WTC11 (cell line): ENCODE results near the gene CDH22. TPM values are rescaled to one million over a fixed set of nuclear protein-coding genes. Genes with fewer than 3 reads are reported as not detected.

ENCODE experiments used
- ATAC-seq: fragments of 200-7000 bp; cut with Tn5 transposase; 2 replicates; pipeline ENCODE4 v1.10.0; 2021; ENCODE audit warnings: mild to moderate bottlenecking, moderate library complexity
- CTCF ChIA-PET: fragments of 300-600 bp; sonication (Branson Sonifier 250); formaldehyde crosslinking; loops from one replicate; lab custom pipeline; 2021; ENCODE audit warnings: antibody characterized with exemption; lab: Charles Lee
- POLR2A ChIA-PET: fragments of 350-600 bp; sonication (Branson Sonifier 250); formaldehyde crosslinking; loops from one replicate; lab custom pipeline; 2021; ENCODE audit warnings: antibody characterized with exemption; lab: Charles Lee
- DNase-seq: peaks from one replicate; pipeline ENCODE4 v3.0.0; 2021; ENCODE audit warnings: low spot score
- H3K27ac Mint-ChIP-seq: 2 replicates; pipeline ENCODE4 v1.8.0; 2021; ENCODE audit warnings: mixed read lengths
- H3K27me3 Mint-ChIP-seq: 2 replicates; pipeline ENCODE4 v1.8.0; 2021; ENCODE audit warnings: low read depth, mild to moderate bottlenecking, moderate library complexity, mixed read lengths
- H3K36me3 Mint-ChIP-seq: 2 replicates; pipeline ENCODE4 v1.8.0; 2021; ENCODE audit warnings: mixed read lengths
- H3K4me1 Mint-ChIP-seq: 2 replicates; pipeline ENCODE4 v1.8.0; 2022; ENCODE audit warnings: mixed read lengths
- H3K4me3 Mint-ChIP-seq: 2 replicates; pipeline ENCODE4 v1.8.0; 2021; ENCODE audit warnings: mild to moderate bottlenecking, moderate library complexity, mixed read lengths
- H3K9me3 Mint-ChIP-seq: 2 replicates; pipeline ENCODE4 v1.8.0; 2021; ENCODE audit warnings: mixed read lengths
- CBFB ChIP-seq: sonication (generic); formaldehyde crosslinking; IDR thresholded peaks from 2 replicates; pipeline ENCODE4 v1.8.1; 2022; ENCODE audit warnings: mild to moderate bottlenecking, low read depth, missing genetic modification reagents
- EMX1 ChIP-seq: fragments of 250-450 bp; sonication (Bioruptor Pico); IDR thresholded peaks from 2 replicates; pipeline ENCODE4 v1.8.0; 2021; ENCODE audit warnings: mild to moderate bottlenecking
- ESRRA ChIP-seq: sonication (generic); formaldehyde crosslinking; IDR thresholded peaks from 2 replicates; pipeline ENCODE4 v1.8.1; 2022; ENCODE audit warnings: mild to moderate bottlenecking, missing genetic modification reagents, borderline replicate concordance
- ETV6 ChIP-seq: sonication (generic); formaldehyde crosslinking; IDR thresholded peaks from 2 replicates; pipeline ENCODE4 v1.8.1; 2022; ENCODE audit warnings: mild to moderate bottlenecking, missing genetic modification reagents
- GRHL2 ChIP-seq: fragments of 250-450 bp; sonication (Bioruptor Pico); IDR thresholded peaks from 2 replicates; pipeline ENCODE4 v1.8.0; 2022; ENCODE audit warnings: mild to moderate bottlenecking, moderate library complexity; ENCODE audit not compliant: insufficient replicate concordance, severe bottlenecking
- NFATC4 ChIP-seq: fragments of 250-450 bp; sonication (Bioruptor Pico); IDR thresholded peaks from 2 replicates; pipeline ENCODE4 v1.9.0; 2021; ENCODE audit warnings: mild to moderate bottlenecking
- NFE2L1 ChIP-seq: sonication (generic); formaldehyde crosslinking; IDR thresholded peaks from 2 replicates; pipeline ENCODE4 v1.8.1; 2023; ENCODE audit warnings: missing genetic modification reagents
- NFYB ChIP-seq: sonication (generic); formaldehyde crosslinking; conservative IDR thresholded peaks from 2 replicates; pipeline ENCODE4 v1.8.0; 2022; ENCODE audit warnings: low read depth, missing genetic modification reagents
- NR2C2 ChIP-seq: sonication (generic); formaldehyde crosslinking; IDR thresholded peaks from 2 replicates; pipeline ENCODE4 v1.8.0; 2022; ENCODE audit warnings: mild to moderate bottlenecking, missing genetic modification reagents
- RELA ChIP-seq: sonication (generic); formaldehyde crosslinking; IDR thresholded peaks from 2 replicates; pipeline ENCODE4 v1.8.1; 2022; ENCODE audit warnings: missing genetic modification reagents, mild to moderate bottlenecking, borderline replicate concordance
- RORB ChIP-seq: fragments of 250-450 bp; sonication (Bioruptor Pico); IDR thresholded peaks from 2 replicates; pipeline ENCODE4 v1.9.0; 2021; ENCODE audit warnings: mild to moderate bottlenecking
- SOX15 ChIP-seq: fragments of 250-450 bp; sonication (Bioruptor Pico); IDR thresholded peaks from 2 replicates; pipeline ENCODE4 v1.9.0; 2021; ENCODE audit warnings: mild to moderate bottlenecking
- ZNF138 ChIP-seq: sonication (generic); formaldehyde crosslinking; conservative IDR thresholded peaks from 2 replicates; pipeline ENCODE4 v1.8.1; 2022; ENCODE audit warnings: mild to moderate bottlenecking, moderate library complexity, missing genetic modification reagents
- ZNF232 ChIP-seq: sonication (generic); formaldehyde crosslinking; IDR thresholded peaks from 2 replicates; pipeline ENCODE4 v1.8.0; 2022; ENCODE audit warnings: mild to moderate bottlenecking, missing genetic modification reagents
- ZNF423 ChIP-seq: fragments of 250-450 bp; sonication (Bioruptor Pico); IDR thresholded peaks from 2 replicates; pipeline ENCODE4 v2.1.2; 2022; ENCODE audit warnings: mild to moderate bottlenecking, moderate library complexity
- ZNF671 ChIP-seq: fragments of 250-450 bp; sonication (Bioruptor Pico); IDR thresholded peaks from 2 replicates; pipeline ENCODE4 v1.8.0; 2021; ENCODE audit warnings: mild to moderate bottlenecking
- total RNA-seq: library from RNA; stranded (reverse); gene quantifications from 3 replicates; pipeline ENCODE4 v1.2.3, GENCODE V29; 2021
- TF ChIP-seq, protein P1 (sequence below): sonication (generic); formaldehyde crosslinking; IDR thresholded peaks from 2 replicates; pipeline ENCODE4 v1.8.0; 2022; ENCODE audit warnings: mild to moderate bottlenecking, missing genetic modification reagents
- TF ChIP-seq, protein P2 (sequence below): sonication (generic); formaldehyde crosslinking; IDR thresholded peaks from 2 replicates; pipeline ENCODE4 v1.8.0; 2023; ENCODE audit warnings: mild to moderate bottlenecking, missing genetic modification reagents
- TF ChIP-seq, protein P3 (sequence below): sonication (generic); formaldehyde crosslinking; conservative IDR thresholded peaks from 2 replicates; pipeline ENCODE4 v1.8.1; 2022; ENCODE audit warnings: mild to moderate bottlenecking, missing genetic modification reagents
- TF ChIP-seq, protein P4 (sequence below): sonication (generic); formaldehyde crosslinking; IDR thresholded peaks from 2 replicates; pipeline ENCODE4 v1.8.1; 2023; ENCODE audit warnings: mild to moderate bottlenecking, missing genetic modification reagents
- TF ChIP-seq, protein P5 (sequence below): sonication (generic); formaldehyde crosslinking; IDR thresholded peaks from 2 replicates; pipeline ENCODE4 v1.8.0; 2023; ENCODE audit warnings: missing genetic modification reagents

The CDH22 gene
- total RNA-seq, 1 experiment from 2014 or later = 0.13 TPM

DNA sequence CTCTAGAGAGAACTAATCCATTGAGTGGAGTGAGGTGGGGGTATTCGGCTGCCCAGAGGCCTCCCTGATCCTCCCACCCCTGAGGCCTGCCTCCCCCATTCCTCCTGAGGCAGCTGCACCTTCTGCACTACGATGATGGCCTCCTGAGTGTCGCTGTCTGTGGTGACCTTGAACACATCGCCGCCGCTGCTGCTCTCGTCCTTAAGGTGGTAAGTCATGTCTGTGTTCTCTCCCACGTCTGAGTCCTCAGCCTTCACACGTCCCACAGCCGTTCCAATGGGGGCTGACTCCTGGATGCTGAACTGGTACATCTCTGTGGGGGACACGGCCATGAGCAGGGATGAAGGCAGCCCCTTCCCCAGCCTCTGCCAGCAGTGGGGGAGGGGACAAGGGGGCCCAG, 95.4 kb downstream of the CDH22 start:
- Mint-ChIP-seq H3K36me3 (no peaks in the 10 kb centered on the region), H3K27ac (no peak overlapping the region), H3K27me3 (no peaks in the 10 kb centered on the region), H3K4me1 (peaks cover 13% of the 10 kb centered on the region), H3K4me3 (no peak overlapping the region), H3K9me3 (no peaks in the 10 kb centered on the region)
- ChIA-PET CTCF (interaction anchor here (1.6 to 2.1 kb wide), 2 partner anchors 84 to 136 kb away, joined by 4 to 7 read pairs; no protein-coding TSS in a partner anchor), POLR2A (no interaction called here)
- ATAC-seq (no peak), DNase-seq (no peak)
- TF ChIP-seq, protein P1, sequence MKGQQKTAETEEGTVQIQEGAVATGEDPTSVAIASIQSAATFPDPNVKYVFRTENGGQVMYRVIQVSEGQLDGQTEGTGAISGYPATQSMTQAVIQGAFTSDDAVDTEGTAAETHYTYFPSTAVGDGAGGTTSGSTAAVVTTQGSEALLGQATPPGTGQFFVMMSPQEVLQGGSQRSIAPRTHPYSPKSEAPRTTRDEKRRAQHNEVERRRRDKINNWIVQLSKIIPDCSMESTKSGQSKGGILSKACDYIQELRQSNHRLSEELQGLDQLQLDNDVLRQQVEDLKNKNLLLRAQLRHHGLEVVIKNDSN (CRISPR knock-in tag) = no peak
- TF ChIP-seq NFYB = no peak
- TF ChIP-seq ZNF232 (CRISPR knock-in tag) = no peak
- no peak for TF ChIP-seq RORB (CRISPR knock-in tag)
- TF ChIP-seq ETV6 (CRISPR knock-in tag) = no peak
- TF ChIP-seq, protein P2, sequence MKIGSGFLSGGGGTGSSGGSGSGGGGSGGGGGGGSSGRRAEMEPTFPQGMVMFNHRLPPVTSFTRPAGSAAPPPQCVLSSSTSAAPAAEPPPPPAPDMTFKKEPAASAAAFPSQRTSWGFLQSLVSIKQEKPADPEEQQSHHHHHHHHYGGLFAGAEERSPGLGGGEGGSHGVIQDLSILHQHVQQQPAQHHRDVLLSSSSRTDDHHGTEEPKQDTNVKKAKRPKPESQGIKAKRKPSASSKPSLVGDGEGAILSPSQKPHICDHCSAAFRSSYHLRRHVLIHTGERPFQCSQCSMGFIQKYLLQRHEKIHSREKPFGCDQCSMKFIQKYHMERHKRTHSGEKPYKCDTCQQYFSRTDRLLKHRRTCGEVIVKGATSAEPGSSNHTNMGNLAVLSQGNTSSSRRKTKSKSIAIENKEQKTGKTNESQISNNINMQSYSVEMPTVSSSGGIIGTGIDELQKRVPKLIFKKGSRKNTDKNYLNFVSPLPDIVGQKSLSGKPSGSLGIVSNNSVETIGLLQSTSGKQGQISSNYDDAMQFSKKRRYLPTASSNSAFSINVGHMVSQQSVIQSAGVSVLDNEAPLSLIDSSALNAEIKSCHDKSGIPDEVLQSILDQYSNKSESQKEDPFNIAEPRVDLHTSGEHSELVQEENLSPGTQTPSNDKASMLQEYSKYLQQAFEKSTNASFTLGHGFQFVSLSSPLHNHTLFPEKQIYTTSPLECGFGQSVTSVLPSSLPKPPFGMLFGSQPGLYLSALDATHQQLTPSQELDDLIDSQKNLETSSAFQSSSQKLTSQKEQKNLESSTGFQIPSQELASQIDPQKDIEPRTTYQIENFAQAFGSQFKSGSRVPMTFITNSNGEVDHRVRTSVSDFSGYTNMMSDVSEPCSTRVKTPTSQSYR (CRISPR knock-in tag) = no peak
- TF ChIP-seq ZNF671 = no peak
- TF ChIP-seq GRHL2 = no peak
- TF ChIP-seq CBFB = no peak

DNA sequence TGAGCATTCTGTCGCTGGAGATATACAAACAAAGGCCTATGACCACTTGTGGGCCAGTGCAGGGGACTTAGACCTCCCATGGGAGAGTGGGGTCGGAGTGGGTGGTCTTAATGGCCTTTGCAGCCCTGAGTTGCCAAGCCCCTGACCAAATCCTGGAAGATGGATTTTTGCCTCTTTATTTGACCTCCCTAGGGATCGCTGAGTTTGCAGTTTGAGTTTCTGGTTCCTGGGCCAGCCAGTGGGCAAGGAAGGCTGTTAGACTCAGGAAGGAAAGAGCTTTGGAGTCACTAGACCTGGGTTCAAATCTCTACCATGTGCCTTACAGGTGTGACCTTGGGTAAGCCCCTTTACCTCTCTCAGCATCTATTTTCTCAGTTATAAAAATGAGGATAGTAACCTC, 96.0 kb downstream of the CDH22 start:
- POLR2A ChIA-PET = no interaction called here
- DNase-seq = no peak
- H3K9me3 Mint-ChIP-seq = no peaks in the 10 kb centered on the region
- H3K27me3 Mint-ChIP-seq = no peaks in the 10 kb centered on the region
- no peaks in the 10 kb centered on the region for H3K36me3 Mint-ChIP-seq
- H3K4me3 Mint-ChIP-seq = no peak overlapping the region
- CTCF ChIA-PET = interaction anchor here (0.5 to 2.1 kb wide), 3 partner anchors 84 to 136 kb away, joined by 3 to 7 read pairs (median 4); no protein-coding TSS in a partner anchor
- ATAC-seq = no peak
- peaks cover 13% of the 10 kb centered on the region for H3K4me1 Mint-ChIP-seq
- TF ChIP-seq, protein P2 (CRISPR knock-in tag) = no peak
- TF ChIP-seq ETV6 (CRISPR knock-in tag) (no peak), NFATC4 (no peak), SOX15 (CRISPR knock-in tag) (no peak), NFE2L1 (no peak), ZNF138 (CRISPR knock-in tag) (no peak), EMX1 (CRISPR knock-in tag) (no peak), RELA (CRISPR knock-in tag) (no peak), ZNF423 (CRISPR knock-in tag) (no peak), NR2C2 (CRISPR knock-in tag) (no peak), ESRRA (no peak)
- TF ChIP-seq, protein P3, sequence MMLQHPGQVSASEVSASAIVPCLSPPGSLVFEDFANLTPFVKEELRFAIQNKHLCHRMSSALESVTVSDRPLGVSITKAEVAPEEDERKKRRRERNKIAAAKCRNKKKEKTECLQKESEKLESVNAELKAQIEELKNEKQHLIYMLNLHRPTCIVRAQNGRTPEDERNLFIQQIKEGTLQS (CRISPR knock-in tag) = no peak
- TF ChIP-seq, protein P4, sequence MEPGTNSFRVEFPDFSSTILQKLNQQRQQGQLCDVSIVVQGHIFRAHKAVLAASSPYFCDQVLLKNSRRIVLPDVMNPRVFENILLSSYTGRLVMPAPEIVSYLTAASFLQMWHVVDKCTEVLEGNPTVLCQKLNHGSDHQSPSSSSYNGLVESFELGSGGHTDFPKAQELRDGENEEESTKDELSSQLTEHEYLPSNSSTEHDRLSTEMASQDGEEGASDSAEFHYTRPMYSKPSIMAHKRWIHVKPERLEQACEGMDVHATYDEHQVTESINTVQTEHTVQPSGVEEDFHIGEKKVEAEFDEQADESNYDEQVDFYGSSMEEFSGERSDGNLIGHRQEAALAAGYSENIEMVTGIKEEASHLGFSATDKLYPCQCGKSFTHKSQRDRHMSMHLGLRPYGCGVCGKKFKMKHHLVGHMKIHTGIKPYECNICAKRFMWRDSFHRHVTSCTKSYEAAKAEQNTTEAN = no peak
- TF ChIP-seq, protein P5, sequence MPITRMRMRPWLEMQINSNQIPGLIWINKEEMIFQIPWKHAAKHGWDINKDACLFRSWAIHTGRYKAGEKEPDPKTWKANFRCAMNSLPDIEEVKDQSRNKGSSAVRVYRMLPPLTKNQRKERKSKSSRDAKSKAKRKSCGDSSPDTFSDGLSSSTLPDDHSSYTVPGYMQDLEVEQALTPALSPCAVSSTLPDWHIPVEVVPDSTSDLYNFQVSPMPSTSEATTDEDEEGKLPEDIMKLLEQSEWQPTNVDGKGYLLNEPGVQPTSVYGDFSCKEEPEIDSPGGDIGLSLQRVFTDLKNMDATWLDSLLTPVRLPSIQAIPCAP = no peak
- H3K27ac Mint-ChIP-seq = no peak overlapping the region
